ENCODE results near the gene MAT2A. TPM values are rescaled to one million over a fixed set of nuclear protein-coding genes. Genes with fewer than 3 reads are reported as not detected.

Gene MAT2A
- total RNA-seq, 1 donor from 2014 or later = 405 TPM

DNA sequence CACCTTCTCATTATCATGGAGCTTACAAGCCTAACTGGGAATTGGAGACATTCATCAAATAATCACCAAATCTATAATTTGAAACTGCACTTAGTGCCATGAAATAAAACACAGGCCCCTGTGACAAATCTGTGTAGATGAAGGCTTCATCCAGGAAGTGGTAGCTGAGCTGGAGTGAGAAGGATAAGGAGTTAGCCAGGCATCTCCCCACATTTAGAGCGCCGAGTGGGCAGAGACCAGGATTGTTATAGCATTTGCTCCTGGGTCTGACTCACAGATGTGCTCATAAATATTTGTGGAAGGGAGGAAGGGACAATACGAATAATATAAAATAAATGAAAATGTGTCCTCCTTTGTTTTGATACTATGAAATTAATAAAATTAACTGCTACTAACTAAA, 2.5 kb upstream of the MAT2A start:
- Mint-ChIP-seq H3K9me3 (no peaks in the 10 kb centered on the region), H3K4me1 (peaks cover 38% of the 10 kb centered on the region), H3K4me3 (peak overlapping the region; percentile 95), H3K27me3 (ENCODE audit: low read depth) (peaks cover 2% of the 10 kb centered on the region), H3K36me3 (ENCODE audit: low read depth) (peaks cover 17% of the 10 kb centered on the region), H3K27ac (ENCODE audit: unreplicated experiment) (peak overlapping the region; percentile 86)
- TF ChIP-seq, protein P1, sequence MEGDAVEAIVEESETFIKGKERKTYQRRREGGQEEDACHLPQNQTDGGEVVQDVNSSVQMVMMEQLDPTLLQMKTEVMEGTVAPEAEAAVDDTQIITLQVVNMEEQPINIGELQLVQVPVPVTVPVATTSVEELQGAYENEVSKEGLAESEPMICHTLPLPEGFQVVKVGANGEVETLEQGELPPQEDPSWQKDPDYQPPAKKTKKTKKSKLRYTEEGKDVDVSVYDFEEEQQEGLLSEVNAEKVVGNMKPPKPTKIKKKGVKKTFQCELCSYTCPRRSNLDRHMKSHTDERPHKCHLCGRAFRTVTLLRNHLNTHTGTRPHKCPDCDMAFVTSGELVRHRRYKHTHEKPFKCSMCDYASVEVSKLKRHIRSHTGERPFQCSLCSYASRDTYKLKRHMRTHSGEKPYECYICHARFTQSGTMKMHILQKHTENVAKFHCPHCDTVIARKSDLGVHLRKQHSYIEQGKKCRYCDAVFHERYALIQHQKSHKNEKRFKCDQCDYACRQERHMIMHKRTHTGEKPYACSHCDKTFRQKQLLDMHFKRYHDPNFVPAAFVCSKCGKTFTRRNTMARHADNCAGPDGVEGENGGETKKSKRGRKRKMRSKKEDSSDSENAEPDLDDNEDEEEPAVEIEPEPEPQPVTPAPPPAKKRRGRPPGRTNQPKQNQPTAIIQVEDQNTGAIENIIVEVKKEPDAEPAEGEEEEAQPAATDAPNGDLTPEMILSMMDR (conservative IDR thresholded peaks at IDR 0.05) = no peak
- no peak for DNase-seq (ENCODE audit: low read depth, low spot score)

DNA sequence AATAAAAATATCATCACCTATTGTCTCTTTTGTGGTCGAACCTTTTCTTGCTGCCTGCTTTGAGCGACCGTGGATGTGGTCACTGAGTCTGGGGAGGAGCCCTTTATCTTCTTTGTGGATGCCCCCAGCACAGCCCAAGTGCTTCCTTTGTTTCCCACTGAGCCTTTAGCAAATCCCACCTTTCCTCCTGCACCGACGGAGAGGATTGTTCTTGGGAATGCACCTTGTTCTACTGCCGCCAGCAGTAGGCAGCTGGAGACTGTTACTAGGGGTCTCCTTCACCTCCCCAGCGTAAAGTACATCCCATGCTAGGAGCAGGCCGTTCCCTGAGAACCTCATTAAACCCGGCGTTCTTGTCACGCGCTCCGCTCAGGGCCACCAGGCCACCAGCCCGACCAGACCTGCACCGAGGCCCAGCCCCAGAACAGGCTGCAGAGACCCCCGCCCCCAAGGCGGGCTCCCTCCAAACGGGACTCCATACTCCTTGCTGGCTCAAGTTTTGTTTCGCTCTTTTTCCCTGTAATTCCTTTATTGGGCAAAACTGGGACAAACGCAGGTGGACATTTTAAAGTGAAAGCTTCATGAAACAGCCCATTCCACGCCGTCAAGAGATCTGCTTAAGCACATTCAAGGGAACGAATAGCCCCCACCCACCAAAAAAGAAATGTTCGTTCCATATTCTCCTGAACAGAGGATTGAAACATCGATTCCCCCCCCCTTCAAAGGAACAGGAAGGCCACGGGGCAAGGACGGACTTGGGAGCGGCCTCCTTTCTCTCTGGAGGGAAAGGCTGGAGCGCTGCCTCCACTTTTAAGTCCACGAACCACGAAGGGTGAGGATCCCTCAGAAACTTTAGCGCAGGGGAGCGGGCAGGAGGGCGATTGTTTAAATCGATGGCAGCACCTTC, 1.1 kb upstream of the MAT2A start:
- H3K4me1 Mint-ChIP-seq = peaks cover 52% of the 10 kb centered on the region
- TF ChIP-seq, protein P1 (conservative IDR thresholded peaks at IDR 0.05) = no peak
- peaks cover 31% of the 10 kb centered on the region for H3K36me3 Mint-ChIP-seq (ENCODE audit: low read depth)
- peak overlapping the region; percentile 95 for H3K4me3 Mint-ChIP-seq
- peaks cover 2% of the 10 kb centered on the region for H3K27me3 Mint-ChIP-seq (ENCODE audit: low read depth)
- H3K27ac Mint-ChIP-seq (ENCODE audit: unreplicated experiment) = peak overlapping the region; percentile 100
- peak; percentile 52 for DNase-seq (ENCODE audit: low read depth, low spot score)
- no peaks in the 10 kb centered on the region for H3K9me3 Mint-ChIP-seq

DNA sequence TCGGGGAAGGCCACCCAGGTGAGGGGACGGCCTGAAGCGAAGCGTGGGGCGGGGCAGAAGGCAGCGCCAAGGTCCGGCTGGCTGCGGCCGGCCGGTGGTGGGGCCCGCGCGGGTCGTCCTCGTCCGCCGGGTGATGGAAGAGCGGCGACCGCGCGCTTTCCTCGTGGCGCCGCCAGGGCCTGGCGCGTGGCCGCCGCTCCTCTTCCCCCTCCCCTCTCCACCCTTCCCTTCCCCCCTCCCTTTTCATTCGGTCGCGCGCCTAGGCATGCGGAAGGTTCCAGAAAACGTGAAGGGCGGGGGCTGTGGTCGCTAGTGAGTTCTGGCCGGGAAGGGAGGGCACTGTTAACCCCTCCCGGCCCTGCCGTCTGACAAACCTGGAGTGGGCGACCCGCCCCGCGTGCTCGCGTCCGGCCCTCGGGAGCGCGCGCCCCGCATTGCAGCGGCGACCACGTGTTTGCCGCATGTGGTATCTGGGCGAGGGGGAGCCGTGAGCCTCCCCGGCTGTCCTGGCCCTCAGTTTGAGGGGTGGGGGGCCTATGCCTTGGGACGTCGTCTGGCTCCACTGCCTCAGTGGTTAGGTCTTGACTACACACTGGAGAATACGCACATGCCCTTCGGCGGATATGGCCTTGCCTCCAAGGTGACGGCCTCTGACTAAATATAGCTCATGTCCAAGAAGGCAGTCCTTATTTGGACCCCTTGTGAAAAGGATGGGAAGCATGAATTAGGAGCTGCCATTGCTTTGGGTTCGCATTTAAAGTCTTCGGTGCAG, 579 bp downstream of the MAT2A start:
- Mint-ChIP-seq H3K27me3 (ENCODE audit: low read depth) (peaks cover 2% of the 10 kb centered on the region), H3K27ac (ENCODE audit: unreplicated experiment) (peak overlapping the region; percentile 95), H3K4me1 (peaks cover 65% of the 10 kb centered on the region), H3K9me3 (no peaks in the 10 kb centered on the region), H3K36me3 (ENCODE audit: low read depth) (peaks cover 44% of the 10 kb centered on the region), H3K4me3 (peak overlapping the region; percentile 95)
- DNase-seq (ENCODE audit: low read depth, low spot score) = peak; percentile 50
- TF ChIP-seq, protein P1 (conservative IDR thresholded peaks at IDR 0.05) = no peak

DNA sequence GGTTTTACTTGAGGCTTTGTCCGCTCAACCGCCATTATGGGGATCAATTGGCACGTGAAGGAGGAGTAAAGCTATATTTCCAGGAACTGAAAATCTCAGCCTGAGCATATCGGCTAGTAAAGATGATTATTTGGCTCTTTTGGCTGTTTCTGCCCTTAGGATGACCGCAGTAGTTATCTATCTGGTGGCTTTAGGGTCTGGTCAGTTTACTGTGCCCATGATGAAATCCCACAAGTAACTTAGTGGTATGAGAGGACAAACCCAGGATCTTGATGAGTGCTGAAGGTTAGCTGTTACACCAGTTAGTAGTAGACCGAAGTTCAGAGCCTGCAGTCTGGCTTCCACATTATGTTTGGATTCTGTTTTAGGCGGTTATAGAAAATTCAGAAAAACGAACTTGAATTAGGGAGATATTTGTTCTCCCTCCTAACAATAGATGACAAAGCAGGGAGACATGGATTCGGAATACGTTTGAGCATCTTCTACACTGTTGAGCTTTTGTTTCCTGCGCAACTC, 1.2 kb downstream of the MAT2A start:
- peak overlapping the region; percentile 95 for H3K4me3 Mint-ChIP-seq
- TF ChIP-seq, protein P1 (conservative IDR thresholded peaks at IDR 0.05) = no peak
- DNase-seq (ENCODE audit: low read depth, low spot score) = no peak
- peaks cover 65% of the 10 kb centered on the region for H3K4me1 Mint-ChIP-seq
- no peaks in the 10 kb centered on the region for H3K9me3 Mint-ChIP-seq
- peak overlapping the region; percentile 86 for H3K27ac Mint-ChIP-seq (ENCODE audit: unreplicated experiment)
- H3K36me3 Mint-ChIP-seq (ENCODE audit: low read depth) = peaks cover 47% of the 10 kb centered on the region
- H3K27me3 Mint-ChIP-seq (ENCODE audit: low read depth) = peaks cover 2% of the 10 kb centered on the region

DNA sequence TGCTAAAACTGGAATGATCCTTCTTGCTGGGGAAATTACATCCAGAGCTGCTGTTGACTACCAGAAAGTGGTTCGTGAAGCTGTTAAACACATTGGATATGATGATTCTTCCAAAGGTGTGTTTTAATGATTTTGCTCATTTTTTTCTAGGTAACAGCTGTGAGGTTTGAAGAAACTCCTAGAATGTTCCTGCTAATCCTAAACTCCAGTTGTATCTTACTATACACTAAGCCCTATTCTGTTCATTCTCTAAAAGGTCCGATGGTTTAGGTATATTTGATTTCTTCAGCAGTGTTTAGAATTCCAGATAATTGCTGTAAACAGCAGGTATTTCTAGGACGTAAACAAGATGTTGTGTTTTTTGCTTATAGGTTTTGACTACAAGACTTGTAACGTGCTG, 2.3 kb downstream of the MAT2A start:
- TF ChIP-seq, protein P1 (conservative IDR thresholded peaks at IDR 0.05) = no peak
- DNase-seq (ENCODE audit: low read depth, low spot score) = no peak
- Mint-ChIP-seq H3K4me1 (peaks cover 63% of the 10 kb centered on the region), H3K27ac (ENCODE audit: unreplicated experiment) (no peak overlapping the region), H3K4me3 (peak overlapping the region; percentile 95), H3K9me3 (no peaks in the 10 kb centered on the region), H3K36me3 (ENCODE audit: low read depth) (peaks cover 47% of the 10 kb centered on the region), H3K27me3 (ENCODE audit: low read depth) (peaks cover 2% of the 10 kb centered on the region)
